ENCODE results near the gene IRAK4.

IRAK4 gene

GRCh38 chr12:43766291-43766690 lies 7.5 kb downstream of the IRAK4 start:
- no peak for DNase-seq (ENCODE audit: low read depth, low spot score)

GRCh38 chr12:43776498-43776897 lies 17.7 kb downstream of the IRAK4 start:
- no peak for DNase-seq (ENCODE audit: low read depth, low spot score)

- DNase-seq (ENCODE audit: low read depth, low spot score) = no peak
Measured at GRCh38 chr12:43786899-43787693, 28.3 kb downstream of the IRAK4 start.

DNA sequence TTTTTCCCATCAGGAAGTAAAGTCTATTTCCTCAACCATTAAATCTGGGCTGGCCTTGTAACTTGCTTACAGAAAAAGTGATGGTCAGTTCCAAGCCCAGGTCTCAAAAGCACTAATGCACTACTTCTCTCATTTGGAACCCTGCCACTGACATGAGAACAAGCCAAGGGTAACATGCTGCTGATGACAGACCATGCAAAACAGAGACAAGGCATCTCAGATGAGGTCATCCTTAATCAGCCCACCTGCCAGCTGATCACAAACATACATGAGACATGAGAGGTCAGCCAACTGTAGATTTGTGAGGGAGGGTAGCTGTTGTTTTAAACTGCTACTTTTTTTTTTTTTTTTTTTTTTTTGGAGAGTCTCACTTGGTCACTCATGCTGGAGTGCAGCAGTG lies 31.2 kb downstream of the IRAK4 start:
- no peak for DNase-seq (ENCODE audit: low read depth, low spot score)

GRCh38 chr12:43795716-43796280 lies 37.0 kb downstream of the IRAK4 start:
- no peak for DNase-seq (ENCODE audit: low read depth, low spot score)

DNA sequence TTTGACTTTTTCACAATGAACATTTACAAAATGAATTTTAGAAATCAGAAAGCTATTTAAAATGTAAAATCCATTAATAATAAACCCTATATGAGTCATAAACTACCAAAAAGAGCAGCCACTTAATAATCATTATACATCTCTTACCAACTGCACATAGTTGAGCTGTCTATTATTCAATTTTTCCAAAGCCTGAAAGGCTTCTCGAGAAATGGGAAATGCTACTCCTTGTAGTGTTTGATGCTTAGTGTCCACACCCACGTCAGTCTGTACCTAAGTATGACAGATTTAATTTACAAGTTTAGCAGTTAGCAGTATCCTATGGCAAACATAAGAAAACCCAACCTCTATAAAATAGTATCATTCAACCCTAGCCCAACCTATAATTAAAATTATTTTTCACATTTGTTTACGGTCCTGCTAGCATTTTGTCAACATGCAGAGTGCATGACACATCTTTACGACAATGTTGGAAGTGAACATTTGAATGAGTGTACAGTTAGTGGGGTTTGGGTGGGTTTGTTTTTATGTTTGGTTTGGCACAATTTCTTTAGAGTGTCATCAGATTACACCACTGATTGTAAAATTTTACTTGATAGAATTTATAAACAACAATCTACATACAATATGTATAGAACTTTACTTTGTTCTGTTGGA lies 38.9 kb downstream of the IRAK4 start:
- no peak for DNase-seq (ENCODE audit: low read depth, low spot score)

- no peak for DNase-seq (ENCODE audit: low read depth, low spot score)
Measured at GRCh38 chr12:43805149-43805859, 46.6 kb downstream of the IRAK4 start.

GRCh38 chr12:43805860-43806736 lies 47.3 kb downstream of the IRAK4 start, which contains the start of gene TWF1:
Gene TWF1, minus strand, starts transcription at chr12:43806317. Its CDS starts 72 bp downstream, at chr12:43806245.
- no peak for DNase-seq (ENCODE audit: low read depth, low spot score)

GRCh38 chr12:43806737-43807072 lies 48.0 kb downstream of the IRAK4 start:
- DNase-seq (ENCODE audit: low read depth, low spot score) = no peak

GRCh38 chr12:43807386-43807785 lies 48.6 kb downstream of the IRAK4 start:
- no peak for DNase-seq (ENCODE audit: low read depth, low spot score)

GRCh38 chr12:43812057-43812456 lies 53.3 kb downstream of the IRAK4 start:
- no peak for DNase-seq (ENCODE audit: low read depth, low spot score)

GRCh38 chr12:43812926-43813325 lies 54.2 kb downstream of the IRAK4 start:
- DNase-seq (ENCODE audit: low read depth, low spot score) = no peak

DNA sequence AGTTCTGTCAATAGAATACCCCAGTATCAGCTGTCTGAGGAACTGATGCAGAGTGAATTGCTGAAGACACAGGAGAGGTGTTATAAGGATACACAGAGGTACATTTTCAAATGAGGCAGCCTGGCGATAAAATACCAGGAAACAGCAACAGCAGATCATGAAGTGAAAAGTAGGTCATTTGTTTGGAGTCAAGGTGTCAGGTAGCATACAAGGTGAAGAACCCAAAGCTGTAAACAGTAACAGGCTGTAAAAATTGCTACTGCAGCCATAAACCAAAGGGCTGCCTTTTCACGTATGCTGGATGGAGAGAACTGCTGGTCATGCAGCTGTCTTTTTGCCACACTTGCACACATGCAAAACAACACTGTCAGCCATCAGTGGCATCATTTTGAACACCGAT lies 56.7 kb downstream of the IRAK4 start:
- DNase-seq (ENCODE audit: low read depth, low spot score) = no peak

DNA sequence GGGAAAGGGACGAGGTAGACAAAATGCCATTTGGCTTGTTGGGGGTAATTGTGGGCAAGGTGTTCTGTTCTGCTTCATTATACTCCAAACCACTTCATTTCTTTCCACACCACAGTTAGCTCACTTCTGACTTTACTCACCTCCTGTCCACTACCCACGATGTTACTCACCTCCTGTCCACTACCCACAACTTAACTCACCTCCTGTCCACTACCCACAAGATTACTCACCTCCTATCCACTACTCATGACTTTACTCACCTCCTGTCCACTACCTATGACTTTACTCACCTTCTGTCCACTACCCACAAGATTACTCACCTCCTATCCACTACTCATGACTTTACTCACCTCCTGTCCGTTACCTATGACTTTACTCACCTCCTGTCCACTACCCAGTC lies 57.4 kb downstream of the IRAK4 start:
- no peak for DNase-seq (ENCODE audit: low read depth, low spot score)

- DNase-seq (ENCODE audit: low read depth, low spot score) = no peak
Measured at GRCh38 chr12:43824207-43824775, 65.5 kb downstream of the IRAK4 start.

GRCh38 chr12:43826681-43827080 lies 67.9 kb downstream of the IRAK4 start:
- DNase-seq (ENCODE audit: low read depth, low spot score) = no peak

DNA sequence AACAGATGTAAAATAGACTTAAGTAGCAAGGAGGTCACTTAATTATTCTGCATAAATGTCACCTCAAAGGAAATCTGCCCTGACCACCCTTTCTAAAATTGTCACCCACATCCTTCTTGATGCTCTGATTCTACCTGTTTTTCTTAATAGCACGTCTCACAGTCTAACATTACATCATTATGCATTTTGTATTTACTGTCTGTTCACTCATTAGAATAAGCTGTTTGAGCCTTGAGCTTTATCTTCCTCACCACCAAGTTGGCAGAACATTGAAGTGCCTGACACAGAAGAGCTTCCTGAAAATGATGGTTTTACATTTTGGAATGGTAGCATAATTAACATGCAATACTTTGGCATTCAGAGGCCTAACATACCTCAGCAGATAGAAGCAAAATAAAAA lies 68.3 kb downstream of the IRAK4 start:
- no peak for DNase-seq (ENCODE audit: low read depth, low spot score)

DNA sequence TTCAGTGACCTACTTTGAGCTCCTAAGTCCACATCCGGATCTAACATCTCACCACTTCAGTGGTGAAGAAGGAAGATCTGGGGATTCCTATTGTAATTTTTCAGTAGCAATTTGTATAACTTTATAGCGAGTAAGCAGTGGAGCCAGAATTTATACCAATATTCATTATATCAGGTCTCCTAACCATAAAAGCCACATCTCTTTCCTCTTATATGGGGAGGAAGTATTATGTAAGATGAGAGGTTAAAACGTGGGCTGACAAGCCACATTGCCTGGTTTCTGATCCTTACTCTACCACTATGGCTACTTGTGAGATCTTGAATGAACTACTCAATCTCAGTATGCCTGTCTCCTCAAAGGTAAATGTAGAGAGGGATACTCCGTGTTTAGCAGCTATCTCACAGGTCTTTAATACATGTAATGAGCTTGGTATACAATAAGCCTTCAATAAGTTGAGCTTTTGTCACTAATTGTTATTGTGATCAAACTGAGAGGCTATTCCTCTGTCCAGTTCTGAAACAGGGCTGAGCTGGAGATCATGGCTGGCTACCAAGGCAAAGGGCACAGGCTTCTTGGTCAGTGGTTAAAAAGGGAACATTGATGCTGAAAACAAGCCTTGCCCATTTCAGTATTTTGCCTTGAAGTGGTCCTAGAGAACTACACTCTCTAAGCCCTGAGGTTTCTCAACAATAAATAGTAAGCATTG lies 73.9 kb downstream of the IRAK4 start:
- DNase-seq (ENCODE audit: low read depth, low spot score) = no peak

DNA sequence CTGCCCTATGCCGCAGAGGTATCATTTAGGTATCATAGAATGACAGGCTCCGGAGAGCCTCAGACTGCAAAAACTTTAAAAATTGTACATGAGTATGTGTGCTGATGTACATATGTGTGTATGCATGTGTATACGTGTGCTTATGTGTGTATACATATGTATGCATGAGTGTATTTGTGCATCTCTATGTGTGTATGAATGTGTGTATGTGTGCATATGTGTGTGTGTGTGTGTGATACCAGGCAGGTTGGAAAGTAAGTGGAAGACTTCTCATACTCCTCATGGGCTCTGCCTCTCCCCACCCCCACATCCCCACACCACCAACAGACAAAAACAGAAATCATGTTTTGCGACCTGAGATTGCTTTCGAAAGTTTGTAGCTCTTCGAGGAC lies 76.5 kb downstream of the IRAK4 start:
- DNase-seq (ENCODE audit: low read depth, low spot score) = no peak
